AG10803 (cell line): ENCODE measurements around the gene DUOX1.
"Not testable (repeated sequence)": the region's sequence is repeated elsewhere in the genome, so short reads cannot be mapped to it uniquely, and the experiment has no call there.

Source experiments
- DNase-seq: peaks from one replicate; pipeline ENCODE4 v3.0.0; 2010; ENCODE audit warnings: low read depth
- H3K4me3 ChIP-seq: 2 replicates; pipeline ENCODE4 v1.5.1; 2011; ENCODE audit warnings: mild to moderate bottlenecking, low read length, control low read depth
- CTCF ChIP-seq: conservative IDR thresholded peaks from 2 replicates; pipeline ENCODE4 v1.5.1; 2011; ENCODE audit warnings: mild to moderate bottlenecking, low read length, control low read depth, inconsistent platforms

The DUOX1 gene

DNA sequence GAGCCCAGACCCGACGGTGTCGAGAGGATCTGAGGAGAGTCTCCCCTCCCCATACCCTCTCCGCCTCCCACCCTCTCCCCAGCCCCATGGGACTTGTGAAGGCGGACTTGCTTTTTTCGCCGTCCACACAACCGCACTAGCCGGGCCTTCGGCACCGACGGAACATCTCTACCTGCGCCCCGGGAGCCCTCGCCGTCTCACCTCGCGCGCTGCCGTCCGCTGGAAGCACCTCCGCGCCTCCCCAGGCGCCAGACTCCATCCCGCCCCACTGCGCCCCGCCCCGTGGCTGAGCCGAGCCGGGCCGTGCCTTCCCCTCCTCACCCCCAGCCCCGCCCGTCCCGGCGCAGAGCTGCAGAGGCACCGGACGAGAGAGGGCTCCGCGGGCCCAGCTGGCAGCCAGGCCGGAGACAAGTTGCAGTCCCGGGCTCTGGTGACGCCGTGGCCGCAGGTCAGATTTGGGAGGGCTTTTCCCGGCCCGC, at the start of gene DUOX1, which contains the start of gene DUOXA1:
Gene DUOX1, plus strand, starts transcription at position 344 of the 479 bp plus-strand sequence. CDS start 1,973 bp downstream, outside the sequence.
Gene DUOXA1, minus strand, starts transcription at position 229 of the 479 bp plus-strand sequence. CDS start 6,865 bp downstream, outside the sequence.
- DNase-seq, result no peak
- peak within 1 kb of the TSS; percentile 5; the same call in 1 of the 2 replicates for H3K4me3 ChIP-seq
- no peak for TF ChIP-seq CTCF

DNA sequence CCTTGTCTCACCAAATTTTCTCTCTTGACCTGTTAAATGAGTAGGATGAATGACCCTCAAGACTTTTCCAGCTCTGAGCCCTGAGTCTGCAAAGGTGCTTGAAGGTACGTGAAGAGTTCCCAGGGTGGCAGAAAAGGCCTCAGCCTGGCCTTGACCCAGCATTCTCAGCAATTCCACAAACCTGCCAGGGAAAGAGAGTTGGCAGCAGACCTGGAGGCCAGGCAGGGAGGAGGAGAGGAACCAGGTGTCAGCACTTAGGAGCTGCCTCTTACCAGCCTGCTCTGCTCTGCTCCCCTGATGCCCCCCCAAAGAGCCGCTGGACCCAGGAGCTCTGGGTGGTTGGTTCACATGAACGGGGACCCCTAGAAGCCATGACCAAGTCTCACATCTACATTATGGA, 49.2 kb upstream of the DUOX1 start:
- not testable (repeated sequence) for DNase-seq, H3K4me3 ChIP-seq

GRCh38 chr15:45082412-45082811, 47.4 kb upstream of the DUOX1 start:
- H3K4me3 ChIP-seq, DNase-seq: not testable (repeated sequence)

- no peak for DNase-seq
- no peak for TF ChIP-seq CTCF
- H3K4me3 ChIP-seq, result no peak overlapping the region
Observed at GRCh38 chr15:45083223-45083622, 46.6 kb upstream of the DUOX1 start.

- no peak for TF ChIP-seq CTCF
Observed at GRCh38 chr15:45084163-45084562, 45.6 kb upstream of the DUOX1 start.

GRCh38 chr15:45087513-45087912, 42.3 kb upstream of the DUOX1 start:
- no peak overlapping the region for H3K4me3 ChIP-seq
- DNase-seq, result no peak
- no peak for TF ChIP-seq CTCF

More at GRCh38 chr15:45084163-45084562, 45.6 kb upstream of the DUOX1 start:
- H3K4me3 ChIP-seq, result no peak overlapping the region
- no peak for DNase-seq

GRCh38 chr15:45088801-45089711, 40.7 kb upstream of the DUOX1 start:
- TF ChIP-seq CTCF, result no peak
- H3K4me3 ChIP-seq, result no peak overlapping the region
- DNase-seq, result no peak
